ENCODE measurements around the gene TNXB.
"Not testable (repeated sequence)": the region's sequence is repeated elsewhere in the genome, so short reads cannot be mapped to it uniquely, and the experiment has no call there.

TNXB gene

GRCh38 chr6:32109114-32109764, at the start of gene TNXB:
Gene TNXB, minus strand, starts transcription at chr6:32109338. Its CDS starts 11,140 bp downstream, at chr6:32098198.
- ATAC-seq, result peak in 1 of 2 donors; percentile 19

GRCh38 chr6:32158052-32158451, 48.9 kb upstream of the TNXB start:
- ATAC-seq, result no peak

DNA sequence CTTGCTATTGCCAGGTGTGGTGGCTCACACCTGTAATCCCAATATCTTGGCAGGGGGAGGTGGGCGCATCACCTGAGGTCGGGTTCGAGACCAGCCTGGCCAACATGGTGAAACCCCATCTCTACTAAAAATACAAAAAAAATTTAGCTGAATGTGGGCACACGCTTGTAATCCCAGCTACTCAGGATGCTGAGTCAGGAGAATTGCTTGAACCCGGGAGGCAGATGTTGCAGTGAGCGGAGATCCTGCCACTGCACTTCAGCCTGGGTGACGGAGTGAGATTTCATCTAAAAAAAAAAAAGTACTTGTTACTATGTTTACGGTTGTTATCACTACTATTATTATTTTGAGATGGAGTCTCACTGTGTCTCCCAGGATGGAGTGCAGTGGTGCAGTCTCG, 47.8 kb upstream of the TNXB start:
- no peak for ATAC-seq

DNA sequence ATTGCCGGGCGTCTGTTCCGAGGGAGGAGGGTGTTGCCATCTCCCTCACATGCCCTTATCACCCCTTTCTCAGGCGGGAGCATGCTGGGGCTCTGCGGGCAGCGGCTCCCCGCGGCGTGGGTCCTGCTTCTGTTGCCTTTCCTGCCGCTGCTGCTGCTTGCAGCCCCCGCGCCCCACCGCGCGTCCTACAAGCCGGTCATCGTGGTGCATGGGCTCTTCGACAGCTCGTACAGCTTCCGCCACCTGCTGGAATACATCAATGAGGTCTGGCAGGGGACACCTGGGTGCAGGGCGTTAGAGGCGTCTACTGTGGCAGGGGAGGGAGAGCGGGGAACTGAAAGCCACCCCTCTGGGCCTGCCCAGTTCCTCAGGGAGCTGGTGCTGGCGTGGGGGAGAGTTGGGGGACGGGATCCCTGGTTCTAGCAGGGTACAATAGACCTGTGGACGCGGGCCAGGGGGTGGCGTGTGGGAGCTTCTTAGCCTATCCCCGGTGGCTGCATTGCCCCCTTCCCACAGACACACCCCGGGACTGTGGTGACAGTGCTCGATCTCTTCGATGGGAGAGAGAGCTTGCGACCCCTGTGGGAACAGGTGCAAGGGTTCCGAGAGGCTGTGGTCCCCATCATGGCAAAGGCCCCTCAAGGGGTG, 45.5 kb upstream of the TNXB start:
- ATAC-seq, result peak; percentile 76 to 80

DNA sequence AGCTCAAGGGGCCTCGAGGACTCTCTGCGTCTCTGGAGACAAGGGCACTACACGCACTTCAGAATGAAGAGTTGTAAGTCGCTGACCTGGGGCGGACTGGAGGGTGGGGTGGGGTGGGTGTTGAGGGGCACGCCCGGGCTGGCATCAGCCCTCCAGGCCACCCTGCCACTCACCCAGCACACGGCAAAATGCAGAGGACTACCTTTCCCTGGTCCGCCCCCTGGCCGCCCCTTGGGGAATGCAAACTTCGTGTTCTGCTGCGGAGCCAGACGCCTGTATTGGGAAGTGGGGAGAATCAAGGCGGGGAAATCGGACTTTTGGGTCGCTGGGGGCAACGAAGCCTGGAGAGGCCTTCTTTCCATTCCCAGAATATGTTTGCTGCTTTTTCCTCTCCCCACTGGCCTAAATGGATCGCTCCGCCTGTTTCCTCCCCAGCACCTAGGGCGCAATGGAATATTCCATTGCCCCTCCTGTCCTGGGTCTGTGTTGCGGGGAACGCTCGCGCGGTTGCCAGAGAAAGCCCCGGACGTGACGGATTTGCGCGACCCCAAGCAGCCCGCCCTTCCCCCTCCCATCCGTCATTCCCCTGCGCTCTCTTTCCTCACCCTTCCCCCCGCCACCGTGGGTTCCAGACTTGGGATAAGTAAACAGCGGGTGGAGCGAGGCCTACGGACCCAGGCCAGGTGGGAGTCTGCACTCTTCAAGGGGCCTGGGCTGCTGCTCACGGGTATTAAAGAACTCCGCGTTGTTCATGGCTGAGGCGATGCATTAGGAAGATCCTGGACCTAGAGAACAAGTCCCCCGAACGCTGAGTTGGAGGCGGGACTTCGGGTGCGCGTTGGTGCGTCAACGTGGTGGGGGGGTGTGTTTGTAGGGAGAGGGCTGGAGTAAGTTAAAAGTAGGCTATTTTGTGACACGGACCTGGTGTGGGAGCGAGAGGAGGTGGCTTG, 44.7 kb upstream of the TNXB start, which contains the start of gene PPT2:
PPT2 (plus strand) TSS at position 578 of the 950 bp plus-strand sequence. CDS start 454 bp downstream, outside the sequence.
- peak; percentile 65 to 70 for ATAC-seq

- no peak for ATAC-seq
Observed at GRCh38 chr6:32152769-32153563, 43.8 kb upstream of the TNXB start.

DNA sequence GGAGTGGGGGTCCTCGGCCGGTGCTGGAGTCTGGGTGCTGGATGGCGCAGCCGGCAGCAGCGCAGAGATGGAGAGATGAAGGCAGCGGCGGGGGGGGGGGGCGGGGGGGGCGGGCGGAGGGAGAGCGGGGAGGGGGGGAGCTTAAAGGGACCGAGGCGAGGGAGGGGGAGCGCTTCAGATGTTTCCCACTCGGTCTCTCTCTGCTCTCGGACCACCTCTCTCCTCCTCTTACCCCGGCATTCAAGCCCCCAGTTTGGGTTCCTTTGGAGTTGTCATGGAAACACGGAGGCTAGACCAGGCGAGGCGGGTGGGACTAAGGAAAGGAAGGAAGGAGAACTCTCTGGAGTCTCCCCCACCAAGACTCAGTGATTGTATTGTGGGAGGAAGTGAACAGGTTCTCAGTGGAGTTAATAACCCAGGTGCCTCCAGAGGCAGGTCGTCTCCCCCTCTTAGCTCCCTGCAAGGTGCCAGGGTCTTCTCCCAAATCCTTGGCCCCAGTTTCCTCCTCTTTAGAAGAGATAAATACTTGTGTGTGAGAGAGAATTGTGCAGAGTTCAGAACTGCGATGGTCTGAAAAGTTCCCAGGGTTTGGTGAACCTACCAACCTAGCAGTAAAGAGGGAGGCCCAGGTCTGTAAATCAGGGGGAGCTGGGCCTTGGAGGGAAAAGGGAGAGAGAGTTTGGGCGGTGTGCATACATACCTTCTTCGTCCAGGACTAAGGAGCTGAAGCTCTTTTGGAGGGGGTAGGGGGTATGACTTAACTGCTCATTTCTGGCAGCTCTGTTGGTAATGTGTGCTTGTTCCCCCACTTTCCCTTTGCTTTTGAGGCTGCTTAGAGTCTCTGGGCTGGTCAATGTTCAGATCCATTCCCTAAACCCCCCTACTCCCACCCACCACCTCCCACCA, 43.0 kb upstream of the TNXB start, which contains the start of gene PRRT1:
PRRT1 (minus strand) TSS at position 77 of the 906 bp plus-strand sequence. CDS start 112 bp downstream, outside the sequence.
- ATAC-seq, result no peak

DNA sequence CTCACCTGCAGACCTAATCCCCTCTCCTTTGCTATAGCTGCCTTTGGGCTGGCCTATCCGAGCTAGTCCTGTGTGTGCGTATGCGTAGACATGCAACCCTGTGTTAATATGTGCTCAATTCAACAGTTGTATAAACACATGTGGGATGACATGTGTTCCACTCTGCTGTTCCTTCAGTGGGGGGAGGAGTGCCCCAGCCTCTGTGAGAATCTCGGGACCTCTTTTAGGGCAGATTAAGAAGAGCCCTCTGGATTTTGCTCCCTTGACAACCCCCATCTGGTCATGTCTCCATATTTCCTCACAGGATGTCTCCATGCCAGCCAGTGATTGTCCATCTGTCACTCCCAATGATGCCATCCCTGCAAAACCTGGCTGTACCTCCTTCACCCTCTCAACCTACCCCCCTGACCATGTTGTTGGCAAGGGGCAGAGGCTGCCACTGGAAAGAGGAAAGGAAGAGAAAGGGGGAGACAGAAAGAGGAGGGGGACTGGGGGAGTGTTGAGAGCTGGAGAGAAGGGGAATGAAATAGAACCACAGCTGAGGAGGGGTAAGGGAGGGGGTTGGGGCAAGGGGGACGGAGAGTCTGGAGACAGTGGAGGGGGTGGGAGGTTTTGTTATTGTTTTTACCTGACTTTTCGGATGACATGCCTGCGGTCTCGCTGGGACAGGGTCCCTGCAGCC, 42.2 kb upstream of the TNXB start:
- no peak for ATAC-seq

DNA sequence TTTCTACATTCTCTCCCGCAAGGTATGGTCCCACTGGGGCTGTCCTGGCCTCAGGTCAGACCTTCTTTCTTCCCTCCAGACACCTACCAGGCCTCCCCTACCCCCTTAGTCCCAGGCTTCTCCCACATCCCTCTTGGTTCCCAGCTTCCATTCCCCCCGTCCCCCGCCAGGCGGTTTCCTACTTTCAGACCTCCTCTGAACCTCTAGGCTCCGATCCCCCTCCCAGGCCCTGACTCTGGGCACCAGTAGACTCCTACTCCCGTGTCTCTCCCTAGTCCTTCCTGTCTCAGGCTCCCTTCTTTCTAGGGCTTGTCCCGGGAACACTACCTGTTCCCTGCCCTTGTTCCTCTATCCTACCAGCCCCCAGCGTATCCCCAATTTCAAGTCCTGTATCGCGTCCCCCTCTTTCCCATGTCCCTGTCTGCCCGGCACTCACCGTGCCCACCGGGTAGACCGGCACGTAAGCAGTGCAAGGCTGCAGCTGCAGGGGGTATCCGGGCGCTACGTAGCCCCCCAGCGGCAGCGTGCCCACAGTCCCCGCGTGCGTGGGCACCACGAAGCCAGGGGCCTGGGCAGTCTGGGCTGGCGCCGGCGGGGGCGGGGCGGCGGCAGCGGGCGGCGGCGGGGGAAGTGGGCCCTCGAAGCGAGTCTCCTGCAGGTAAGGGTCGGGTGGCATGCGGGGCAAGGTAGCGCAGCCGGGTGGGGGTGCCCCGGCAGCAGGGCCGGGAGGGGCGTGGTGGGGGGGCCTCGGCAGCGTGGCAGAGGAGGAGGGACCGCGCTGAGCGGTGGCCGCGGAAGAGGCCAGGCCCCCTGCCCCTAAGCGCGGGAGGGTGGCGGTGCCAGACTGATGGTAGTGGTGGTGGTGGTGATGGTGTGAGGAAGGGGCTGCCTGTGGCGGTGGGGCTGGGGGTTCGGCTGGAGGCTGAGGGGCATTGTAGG, 41.1 kb upstream of the TNXB start:
- no peak for ATAC-seq

DNA sequence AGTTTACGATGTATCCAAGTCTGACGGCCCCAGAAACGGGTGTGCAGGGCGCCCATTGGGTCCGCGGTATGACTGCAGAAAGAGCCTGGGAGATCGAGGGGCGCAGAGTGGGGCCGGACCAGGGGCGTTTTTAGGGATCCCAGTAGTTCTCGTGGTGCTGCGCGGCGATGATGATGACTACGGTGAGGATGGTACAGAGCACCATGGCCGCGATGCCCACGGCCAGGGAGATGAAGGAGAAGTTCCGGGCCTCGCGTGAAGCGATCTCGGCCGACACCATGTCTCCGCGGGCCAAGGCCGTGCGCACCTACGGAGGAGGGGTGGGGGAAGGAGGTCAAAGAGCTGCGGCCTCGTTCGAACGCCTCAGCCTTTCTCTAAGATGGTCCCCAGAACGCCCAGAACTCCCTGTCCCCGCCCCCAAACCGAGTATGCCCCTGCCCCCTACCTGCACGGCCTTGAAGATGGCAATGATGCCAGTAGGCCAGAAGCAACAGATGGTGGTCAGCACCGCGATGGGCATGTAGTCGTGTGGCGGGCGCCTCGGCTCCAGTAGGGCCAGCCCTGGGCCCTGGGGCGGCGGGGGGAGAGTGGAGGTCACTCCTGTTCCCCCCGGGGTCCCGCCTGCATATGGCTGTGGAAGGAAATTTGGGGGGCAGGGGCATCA, 40.1 kb upstream of the TNXB start:
- ATAC-seq, result peak; percentile 16 to 36

- ATAC-seq, result peak; percentile 75 to 82
Observed at GRCh38 chr6:32148289-32149091, 39.4 kb upstream of the TNXB start.

GRCh38 chr6:32147401-32148132, 38.4 kb upstream of the TNXB start:
- ATAC-seq, result no peak

DNA sequence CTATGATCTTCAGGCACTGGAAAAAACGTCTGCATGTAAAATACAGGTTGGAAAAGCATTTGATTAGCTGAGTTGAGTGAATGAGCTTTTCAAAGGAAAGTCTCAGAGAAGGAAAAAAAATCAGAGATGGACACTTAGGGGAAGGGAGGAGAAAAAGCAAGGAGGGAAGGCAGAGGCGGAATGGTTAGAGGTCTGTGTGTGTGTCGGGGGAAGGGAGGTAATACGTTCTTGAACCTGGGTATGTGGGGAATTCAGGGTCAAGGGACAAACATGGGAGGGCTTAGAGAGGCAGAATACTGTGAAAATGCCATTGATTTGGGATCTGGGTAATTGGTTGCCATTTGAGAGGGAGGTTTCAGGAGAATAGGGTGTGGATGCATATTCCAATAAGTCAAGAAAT, 37.5 kb upstream of the TNXB start:
- no peak for ATAC-seq

DNA sequence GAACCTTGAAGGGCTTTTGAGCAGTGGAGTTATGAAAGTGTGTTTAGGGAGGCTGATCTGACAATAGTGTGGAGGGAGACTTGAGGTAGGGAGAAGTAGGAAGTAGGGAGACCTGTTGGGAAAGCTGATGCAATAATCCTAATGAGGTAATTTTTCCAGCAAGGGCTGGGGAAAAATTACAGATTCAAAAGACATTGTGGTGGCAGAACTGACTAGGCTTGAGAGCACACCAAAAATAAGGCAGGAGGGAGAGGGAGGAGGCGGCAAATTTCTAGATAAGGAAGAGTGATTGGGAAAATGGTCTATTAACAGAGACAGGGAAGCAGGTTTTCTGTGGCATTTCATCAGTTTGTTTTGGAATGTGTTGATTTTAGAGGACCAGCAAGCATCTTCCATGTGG, 37.1 kb upstream of the TNXB start:
- ATAC-seq, result no peak

DNA sequence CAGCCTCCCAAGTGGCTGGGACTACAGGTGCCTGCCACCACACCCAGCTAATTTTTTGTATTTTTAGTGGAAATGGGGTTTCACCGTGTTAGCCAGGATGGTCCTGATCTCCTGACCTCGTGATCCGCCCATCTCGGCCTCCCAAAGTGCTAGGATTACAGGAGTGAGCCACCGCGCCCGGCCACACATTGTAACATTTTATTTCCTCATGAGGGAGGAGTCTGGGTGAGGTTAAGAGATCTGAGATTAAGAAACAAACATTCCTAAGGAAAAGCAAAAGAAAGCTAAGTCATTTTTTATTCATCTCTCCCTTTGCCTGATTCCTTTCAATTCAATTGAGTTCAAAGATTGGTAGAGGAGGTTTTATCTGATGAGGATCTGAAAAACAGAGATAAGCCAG, 35.1 kb upstream of the TNXB start:
- not testable (repeated sequence) for ATAC-seq

GRCh38 chr6:32140420-32141046, 31.4 kb upstream of the TNXB start:
- no peak for ATAC-seq

DNA sequence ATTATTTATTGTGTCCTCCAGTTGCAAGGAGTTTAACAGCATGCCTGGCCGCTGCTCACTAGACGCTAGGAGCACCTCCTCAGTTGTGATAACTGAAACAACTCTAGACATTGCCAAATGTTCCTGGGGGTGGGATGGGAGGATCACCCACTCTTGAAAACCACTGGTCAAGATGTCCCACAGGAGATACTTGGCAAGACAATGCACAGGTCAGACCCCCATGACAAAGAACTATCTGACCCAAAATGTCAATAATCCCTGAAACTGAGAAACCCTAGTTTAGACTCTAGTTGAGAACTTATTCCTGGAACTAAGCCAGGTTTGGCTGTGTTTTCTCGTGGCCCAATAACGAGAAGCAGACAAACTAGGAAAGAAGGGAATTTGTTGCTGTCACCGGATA, 30.5 kb upstream of the TNXB start:
- ATAC-seq, result no peak

Data from activated CD4-positive, CD25-positive, alpha-beta regulatory T cell treated with anti-CD3 and anti-CD28 coated beads, Interleukin-2, amount 50 U/mL, for 24 hours (primary cell).